ENCODE data around the gene SRRM1.

SRRM1 gene, protein sequence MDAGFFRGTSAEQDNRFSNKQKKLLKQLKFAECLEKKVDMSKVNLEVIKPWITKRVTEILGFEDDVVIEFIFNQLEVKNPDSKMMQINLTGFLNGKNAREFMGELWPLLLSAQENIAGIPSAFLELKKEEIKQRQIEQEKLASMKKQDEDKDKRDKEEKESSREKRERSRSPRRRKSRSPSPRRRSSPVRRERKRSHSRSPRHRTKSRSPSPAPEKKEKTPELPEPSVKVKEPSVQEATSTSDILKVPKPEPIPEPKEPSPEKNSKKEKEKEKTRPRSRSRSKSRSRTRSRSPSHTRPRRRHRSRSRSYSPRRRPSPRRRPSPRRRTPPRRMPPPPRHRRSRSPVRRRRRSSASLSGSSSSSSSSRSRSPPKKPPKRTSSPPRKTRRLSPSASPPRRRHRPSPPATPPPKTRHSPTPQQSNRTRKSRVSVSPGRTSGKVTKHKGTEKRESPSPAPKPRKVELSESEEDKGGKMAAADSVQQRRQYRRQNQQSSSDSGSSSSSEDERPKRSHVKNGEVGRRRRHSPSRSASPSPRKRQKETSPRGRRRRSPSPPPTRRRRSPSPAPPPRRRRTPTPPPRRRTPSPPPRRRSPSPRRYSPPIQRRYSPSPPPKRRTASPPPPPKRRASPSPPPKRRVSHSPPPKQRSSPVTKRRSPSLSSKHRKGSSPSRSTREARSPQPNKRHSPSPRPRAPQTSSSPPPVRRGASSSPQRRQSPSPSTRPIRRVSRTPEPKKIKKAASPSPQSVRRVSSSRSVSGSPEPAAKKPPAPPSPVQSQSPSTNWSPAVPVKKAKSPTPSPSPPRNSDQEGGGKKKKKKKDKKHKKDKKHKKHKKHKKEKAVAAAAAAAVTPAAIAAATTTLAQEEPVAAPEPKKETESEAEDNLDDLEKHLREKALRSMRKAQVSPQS
- 71.1 to 220 (median 80.8) reads per million in 9 experiments for total RNA-seq

DNA sequence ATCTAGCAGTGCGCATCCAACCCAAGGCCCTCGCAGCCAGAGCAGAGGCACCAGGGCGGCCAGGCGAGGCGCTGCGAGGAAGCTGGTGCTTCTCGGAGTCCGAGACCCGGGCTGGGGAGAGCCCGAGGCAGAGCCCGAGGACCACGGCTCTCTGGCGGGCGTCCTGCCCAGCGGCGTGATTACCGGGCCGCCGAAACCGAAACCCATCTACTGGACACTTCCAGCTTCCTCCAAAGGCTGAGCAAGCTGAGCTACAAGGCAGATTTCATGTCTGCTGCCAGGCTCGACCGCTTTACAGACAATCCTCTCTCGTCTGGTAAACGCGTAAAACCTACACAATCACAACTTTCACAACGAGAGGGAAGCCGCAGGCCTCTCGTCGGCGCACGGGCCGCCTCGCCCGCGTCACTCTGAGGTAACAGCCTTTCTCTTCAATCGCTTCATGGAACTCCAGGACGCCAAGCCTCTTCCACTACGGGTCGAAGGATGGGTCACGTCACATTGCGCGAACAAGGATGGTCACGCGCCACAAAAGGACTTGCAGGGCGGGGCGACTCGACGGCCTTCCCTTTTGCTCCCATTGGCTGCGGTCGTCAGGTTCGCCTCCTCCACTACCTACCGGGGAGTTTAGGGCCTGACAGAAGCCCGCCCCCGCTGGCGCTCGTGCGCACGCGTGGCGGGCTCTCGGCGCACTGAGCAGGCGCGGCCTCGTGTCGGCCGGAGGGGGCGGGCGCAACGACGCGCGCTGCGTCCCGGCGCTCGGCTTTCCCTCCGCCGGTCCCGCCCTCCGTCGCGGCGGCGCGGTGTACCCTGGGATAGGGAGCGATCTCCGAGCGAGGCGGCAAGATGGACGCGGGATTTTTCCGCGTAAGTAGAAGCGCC, at the start of gene SRRM1:
Gene SRRM1, plus strand, starts transcription at position 822 of the 882 bp plus-strand sequence. Its CDS starts 25 bp downstream, at position 847.
- H3K36me3 Mint-ChIP-seq (ENCODE audit: insufficient read depth): peaks cover 47% of the 10 kb centered on the region
- DNase-seq (peak; percentile 95 to 97 (median 97)), ATAC-seq (replicated peaks) (peak; percentile 85)
- peak within 1 kb of the TSS; percentile 81 to 87 for H3K4me3 Mint-ChIP-seq
- H3K27me3 Mint-ChIP-seq: no peaks in the 10 kb centered on the region
- H3K27ac Mint-ChIP-seq: peak within 1 kb of the TSS; percentile 95 to 96
- H3K9me3 Mint-ChIP-seq: no peaks in the 10 kb centered on the region
- H3K4me1 Mint-ChIP-seq (ENCODE audit: low read depth in 2 of 2): peaks cover 26 to 38% of the 10 kb centered on the region in 2 donors

DNA sequence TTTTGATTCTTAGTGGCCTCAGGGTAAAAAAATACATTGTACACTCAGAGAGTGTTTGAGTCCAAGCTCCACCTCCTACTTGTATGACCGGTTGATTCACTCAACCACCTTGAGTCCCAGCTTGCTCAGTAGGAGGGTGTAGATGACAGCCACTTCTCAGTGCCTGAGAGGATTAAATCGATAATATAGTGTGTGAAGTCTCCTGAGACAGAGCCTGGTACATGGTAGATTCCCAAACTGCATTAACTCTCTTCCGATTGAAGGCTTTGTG, 48.8 kb upstream of the SRRM1 start:
- DNase-seq (no peak), ATAC-seq (replicated peaks) (no peak)
- Mint-ChIP-seq H3K36me3 (ENCODE audit: insufficient read depth) (no peaks in the 10 kb centered on the region), H3K4me3 (no peak overlapping the region), H3K27ac (no peak overlapping the region), H3K27me3 (peaks cover 16 to 51% of the 10 kb centered on the region in 2 donors), H3K4me1 (ENCODE audit: low read depth in 2 of 2) (no peaks in the 10 kb centered on the region), H3K9me3 (no peaks in the 10 kb centered on the region)

DNA sequence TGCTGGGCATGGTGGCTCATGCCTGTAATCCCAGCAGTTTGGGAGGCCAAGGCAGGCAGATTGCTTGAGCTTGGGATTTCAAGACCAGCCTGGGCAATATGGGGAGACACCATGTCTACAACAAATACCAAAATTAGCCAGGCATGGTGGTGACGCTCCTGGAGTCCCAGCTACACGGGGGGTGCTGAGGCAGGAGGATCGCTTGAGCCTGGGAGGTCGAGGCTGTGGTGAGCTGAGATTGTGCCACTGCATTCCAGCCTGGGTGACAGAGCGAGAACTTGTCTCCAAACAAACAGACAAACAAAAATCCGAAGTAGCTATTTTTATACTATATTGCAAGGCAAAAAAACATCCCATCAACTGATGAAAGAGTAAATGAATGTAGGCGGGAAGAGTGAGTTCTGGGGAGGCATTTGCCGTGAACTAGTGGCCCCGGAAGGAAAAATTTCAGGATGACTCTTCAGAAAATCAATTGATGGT, 46.7 kb upstream of the SRRM1 start:
- no peaks in the 10 kb centered on the region for H3K9me3 Mint-ChIP-seq
- H3K27me3 Mint-ChIP-seq: peaks cover 16 to 44% of the 10 kb centered on the region in 2 donors
- H3K4me1 Mint-ChIP-seq (ENCODE audit: low read depth in 2 of 2): no peaks in the 10 kb centered on the region
- DNase-seq (no peak), ATAC-seq (replicated peaks) (no peak)
- H3K27ac Mint-ChIP-seq: no peak overlapping the region
- H3K36me3 Mint-ChIP-seq (ENCODE audit: insufficient read depth): no peaks in the 10 kb centered on the region
- no peak overlapping the region for H3K4me3 Mint-ChIP-seq

DNA sequence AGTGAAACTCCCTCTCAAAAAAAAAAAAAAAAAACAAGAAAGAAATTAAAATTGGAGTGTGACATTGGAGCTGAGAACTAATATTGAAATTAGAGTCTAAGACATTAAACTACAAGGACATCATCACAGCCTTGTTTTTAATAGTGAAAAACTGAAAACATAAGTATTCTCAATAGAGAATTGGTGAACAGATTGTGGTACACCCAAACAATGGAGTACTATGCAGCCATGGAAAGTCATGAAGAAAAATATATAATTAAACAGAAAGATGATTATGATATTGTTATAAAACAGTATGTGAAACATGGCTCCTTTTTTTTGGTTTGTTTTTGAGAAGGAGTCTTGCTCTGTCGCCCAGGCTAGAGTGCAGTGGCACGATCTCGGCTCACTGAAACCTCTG, 43.8 kb upstream of the SRRM1 start:
- Mint-ChIP-seq H3K4me1 (ENCODE audit: low read depth in 2 of 2) (no peaks in the 10 kb centered on the region), H3K4me3 (no peak overlapping the region), H3K27ac (no peak overlapping the region), H3K9me3 (no peaks in the 10 kb centered on the region), H3K27me3 (peaks cover 16 to 31% of the 10 kb centered on the region in 2 donors), H3K36me3 (ENCODE audit: insufficient read depth) (no peaks in the 10 kb centered on the region)
- ATAC-seq (replicated peaks) (no peak), DNase-seq (no peak)

- no peaks in the 10 kb centered on the region for H3K4me1 Mint-ChIP-seq (ENCODE audit: low read depth in 2 of 2)
These were observed 42.6 kb upstream of the SRRM1 start for GRCh38 chr1:24600551-24600950.

GRCh38 chr1:24605534-24606295, 37.4 kb upstream of the SRRM1 start:
- DNase-seq: no peak
- no peak overlapping the region for H3K4me3 Mint-ChIP-seq
- no peaks in the 10 kb centered on the region for H3K9me3 Mint-ChIP-seq
- ATAC-seq (replicated peaks): no peak
- peaks cover 0 to 18% of the 10 kb centered on the region in 2 donors for H3K27me3 Mint-ChIP-seq
- no peak overlapping the region for H3K27ac Mint-ChIP-seq
- H3K36me3 Mint-ChIP-seq (ENCODE audit: insufficient read depth): no peaks in the 10 kb centered on the region
- H3K4me1 Mint-ChIP-seq (ENCODE audit: low read depth in 2 of 2): no peaks in the 10 kb centered on the region

More at GRCh38 chr1:24600551-24600950, 42.6 kb upstream of the SRRM1 start:
- no peak overlapping the region for H3K4me3 Mint-ChIP-seq
- no peaks in the 10 kb centered on the region for H3K36me3 Mint-ChIP-seq (ENCODE audit: insufficient read depth)
- ATAC-seq (replicated peaks): no peak
- H3K27me3 Mint-ChIP-seq: peaks cover 13 to 18% of the 10 kb centered on the region in 2 donors
- H3K27ac Mint-ChIP-seq: no peak overlapping the region
- no peaks in the 10 kb centered on the region for H3K9me3 Mint-ChIP-seq
- DNase-seq: no peak

- Mint-ChIP-seq H3K36me3 (ENCODE audit: insufficient read depth) (no peaks in the 10 kb centered on the region), H3K27ac (no peak overlapping the region), H3K9me3 (no peaks in the 10 kb centered on the region), H3K27me3 (peaks cover 0 to 20% of the 10 kb centered on the region in 2 donors), H3K4me1 (ENCODE audit: low read depth in 2 of 2) (no peaks in the 10 kb centered on the region), H3K4me3 (no peak overlapping the region)
- ATAC-seq (replicated peaks) (no peak), DNase-seq (no peak)
These were observed 36.9 kb upstream of the SRRM1 start for GRCh38 chr1:24606296-24606605.

GRCh38 chr1:24606621-24607020, 36.5 kb upstream of the SRRM1 start:
- Mint-ChIP-seq H3K27ac (no peak overlapping the region), H3K9me3 (no peaks in the 10 kb centered on the region), H3K4me1 (ENCODE audit: low read depth in 2 of 2) (no peaks in the 10 kb centered on the region), H3K36me3 (ENCODE audit: insufficient read depth) (no peaks in the 10 kb centered on the region), H3K27me3 (peaks cover 0 to 20% of the 10 kb centered on the region in 2 donors), H3K4me3 (no peak overlapping the region)
- ATAC-seq (replicated peaks) (no peak), DNase-seq (no peak)

DNA sequence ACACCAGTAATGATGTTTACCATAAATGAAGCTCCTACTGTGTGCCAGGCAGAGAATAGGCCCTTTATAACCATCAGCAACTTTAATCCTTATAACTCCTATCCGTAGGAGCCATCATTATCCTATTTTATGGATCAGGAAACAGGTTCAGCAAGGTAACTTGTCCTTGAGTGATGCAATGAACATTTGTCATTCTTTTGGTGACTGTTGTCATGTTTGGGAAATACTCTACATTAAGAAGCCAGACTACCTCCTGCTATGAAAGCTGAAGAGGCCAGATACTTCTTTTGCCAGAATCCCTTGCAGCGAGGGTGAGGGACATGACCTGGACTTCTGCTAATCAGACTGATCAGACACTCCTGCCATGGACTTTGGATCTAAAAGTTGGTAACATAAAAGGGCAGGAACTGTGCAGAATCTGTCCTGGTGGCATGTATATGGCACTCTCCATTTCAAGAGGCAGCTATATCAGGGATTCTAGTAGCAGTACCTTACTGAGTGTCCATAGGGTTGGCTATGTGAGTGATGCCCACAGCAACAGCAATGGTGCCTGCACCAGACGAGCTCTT, 33.1 kb upstream of the SRRM1 start:
- ATAC-seq (replicated peaks): no peak
- H3K36me3 Mint-ChIP-seq (ENCODE audit: insufficient read depth): no peaks in the 10 kb centered on the region
- no peaks in the 10 kb centered on the region for H3K9me3 Mint-ChIP-seq
- H3K27ac Mint-ChIP-seq: no peak overlapping the region
- H3K4me3 Mint-ChIP-seq: no peak overlapping the region
- H3K4me1 Mint-ChIP-seq (ENCODE audit: low read depth in 2 of 2): no peaks in the 10 kb centered on the region
- H3K27me3 Mint-ChIP-seq: peaks cover 12 to 20% of the 10 kb centered on the region in 2 donors
- DNase-seq: no peak

DNA sequence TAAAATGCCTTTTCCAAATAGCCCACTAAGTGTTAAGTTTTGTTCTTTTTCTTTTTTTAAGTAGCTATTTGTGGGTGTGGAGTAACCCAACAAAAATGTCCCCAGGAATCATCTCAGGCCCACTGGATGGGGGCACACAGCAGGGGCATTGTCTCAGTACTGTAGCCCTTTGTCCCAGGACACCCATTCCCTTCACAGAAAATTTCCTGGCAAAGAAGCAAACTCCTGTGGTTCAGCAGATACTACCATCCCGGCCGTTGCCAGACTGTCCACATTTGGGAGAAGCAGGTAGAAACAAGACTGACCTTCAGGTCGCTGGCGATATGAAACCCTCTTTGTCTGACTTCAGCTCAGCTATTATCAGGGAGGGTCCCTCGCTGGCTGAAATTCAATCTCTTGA, 23.7 kb upstream of the SRRM1 start:
- no peak overlapping the region for H3K27ac Mint-ChIP-seq
- H3K36me3 Mint-ChIP-seq (ENCODE audit: insufficient read depth): no peaks in the 10 kb centered on the region
- H3K4me3 Mint-ChIP-seq: no peak overlapping the region
- DNase-seq: no peak
- no peak for ATAC-seq (replicated peaks)
- H3K9me3 Mint-ChIP-seq: no peaks in the 10 kb centered on the region
- no peaks in the 10 kb centered on the region for H3K4me1 Mint-ChIP-seq (ENCODE audit: low read depth in 2 of 2)
- peaks cover 40 to 57% of the 10 kb centered on the region in 2 donors for H3K27me3 Mint-ChIP-seq

DNA sequence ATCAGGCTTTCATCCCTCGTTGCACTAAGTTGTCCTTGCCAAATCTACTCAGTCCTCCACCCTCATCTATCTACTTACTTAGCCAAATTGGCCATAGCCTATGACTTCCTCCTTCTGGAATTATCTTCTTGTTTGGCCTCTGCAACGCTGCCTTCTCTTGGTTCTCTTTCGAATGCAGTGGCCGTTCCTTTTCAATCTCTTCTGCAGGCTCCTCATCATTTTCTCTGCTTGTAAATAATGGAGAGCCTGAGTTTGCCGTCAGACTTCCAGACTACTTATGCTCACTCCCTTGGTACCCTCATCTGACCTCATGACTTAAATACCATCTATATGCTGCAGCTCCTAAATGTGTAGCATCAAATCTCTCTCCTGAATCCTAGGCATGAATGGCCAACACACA, 22.4 kb upstream of the SRRM1 start:
- Mint-ChIP-seq H3K4me1 (ENCODE audit: low read depth in 2 of 2) (no peaks in the 10 kb centered on the region), H3K9me3 (no peaks in the 10 kb centered on the region), H3K4me3 (no peak overlapping the region), H3K27ac (no peak overlapping the region), H3K27me3 (peaks cover 41 to 64% of the 10 kb centered on the region in 2 donors), H3K36me3 (ENCODE audit: insufficient read depth) (no peaks in the 10 kb centered on the region)
- ATAC-seq (replicated peaks): no peak
- no peak for DNase-seq

GRCh38 chr1:24621121-24621520, 22.0 kb upstream of the SRRM1 start:
- Mint-ChIP-seq H3K4me1 (ENCODE audit: low read depth in 2 of 2) (no peaks in the 10 kb centered on the region), H3K27ac (no peak overlapping the region), H3K9me3 (no peaks in the 10 kb centered on the region), H3K36me3 (ENCODE audit: insufficient read depth) (peaks cover under 1% of the 10 kb centered on the region), H3K4me3 (no peak overlapping the region), H3K27me3 (peaks cover 45 to 64% of the 10 kb centered on the region in 2 donors)
- DNase-seq (no peak), ATAC-seq (replicated peaks) (no peak)

All from effector memory CD8-positive, alpha-beta T cell (primary cell).